ENCODE measurements around the gene CPNE9.

The CPNE9 gene

GRCh38 chr3:9745521-9745920 lies 41.9 kb downstream of the CPNE9 start:
- H3K4me3 ChIP-seq (ENCODE audit: low read length): no peak overlapping the region
- no peak for DNase-seq (ENCODE audit: low read depth, low spot score)
- H3K27me3 ChIP-seq (ENCODE audit: control insufficient read depth, insufficient read depth, low read length): no peaks in the 10 kb centered on the region
- no peak overlapping the region for H3K27ac ChIP-seq (ENCODE audit: low read length)
- H3K36me3 ChIP-seq (ENCODE audit: control insufficient read depth, insufficient read depth, low read length): peaks cover 54% of the 10 kb centered on the region
- H3K9me3 ChIP-seq (ENCODE audit: control insufficient read depth, insufficient read depth, low read length): no peaks in the 10 kb centered on the region
- no peaks in the 10 kb centered on the region for H3K4me1 ChIP-seq (ENCODE audit: control insufficient read depth, insufficient read depth, low read length)
- WGBS (ENCODE audit: insufficient coverage, insufficient read length): no CpG with 5 or more reads among the region's 12 CpGs

GRCh38 chr3:9746330-9746729 lies 42.7 kb downstream of the CPNE9 start:
- no peaks in the 10 kb centered on the region for H3K9me3 ChIP-seq (ENCODE audit: control insufficient read depth, insufficient read depth, low read length)
- H3K36me3 ChIP-seq (ENCODE audit: control insufficient read depth, insufficient read depth, low read length): peaks cover 50% of the 10 kb centered on the region
- no peaks in the 10 kb centered on the region for H3K4me1 ChIP-seq (ENCODE audit: control insufficient read depth, insufficient read depth, low read length)
- no peak overlapping the region for H3K27ac ChIP-seq (ENCODE audit: low read length)
- WGBS (ENCODE audit: insufficient coverage, insufficient read length): no CpG with 5 or more reads among the region's 5 CpGs
- no peak for DNase-seq (ENCODE audit: low read depth, low spot score)
- H3K27me3 ChIP-seq (ENCODE audit: control insufficient read depth, insufficient read depth, low read length): no peaks in the 10 kb centered on the region
- no peak overlapping the region for H3K4me3 ChIP-seq (ENCODE audit: low read length)

- H3K4me1 ChIP-seq (ENCODE audit: control insufficient read depth, insufficient read depth, low read length): no peaks in the 10 kb centered on the region
- H3K27ac ChIP-seq (ENCODE audit: low read length): no peak overlapping the region
- no peak for DNase-seq (ENCODE audit: low read depth, low spot score)
- H3K4me3 ChIP-seq (ENCODE audit: low read length): no peak overlapping the region
- peaks cover 49% of the 10 kb centered on the region for H3K36me3 ChIP-seq (ENCODE audit: control insufficient read depth, insufficient read depth, low read length)
- no CpG with 5 or more reads among the region's 8 CpGs for WGBS (ENCODE audit: insufficient coverage, insufficient read length)
- no peaks in the 10 kb centered on the region for H3K27me3 ChIP-seq (ENCODE audit: control insufficient read depth, insufficient read depth, low read length)
- no peaks in the 10 kb centered on the region for H3K9me3 ChIP-seq (ENCODE audit: control insufficient read depth, insufficient read depth, low read length)
Observed at GRCh38 chr3:9747267-9747666, 43.6 kb downstream of the CPNE9 start.

GRCh38 chr3:9748031-9748430 lies 44.4 kb downstream of the CPNE9 start:
- no peak for DNase-seq (ENCODE audit: low read depth, low spot score)
- peaks cover 45% of the 10 kb centered on the region for H3K36me3 ChIP-seq (ENCODE audit: control insufficient read depth, insufficient read depth, low read length)
- H3K9me3 ChIP-seq (ENCODE audit: control insufficient read depth, insufficient read depth, low read length): no peaks in the 10 kb centered on the region
- H3K27me3 ChIP-seq (ENCODE audit: control insufficient read depth, insufficient read depth, low read length): no peaks in the 10 kb centered on the region
- H3K4me1 ChIP-seq (ENCODE audit: control insufficient read depth, insufficient read depth, low read length): no peaks in the 10 kb centered on the region
- WGBS (ENCODE audit: insufficient coverage, insufficient read length): no CpG with 5 or more reads among the region's 2 CpGs
- no peak overlapping the region for H3K4me3 ChIP-seq (ENCODE audit: low read length)
- H3K27ac ChIP-seq (ENCODE audit: low read length): no peak overlapping the region

- Histone ChIP-seq H3K27me3 (ENCODE audit: control insufficient read depth, insufficient read depth, low read length) (no peaks in the 10 kb centered on the region), H3K9me3 (ENCODE audit: control insufficient read depth, insufficient read depth, low read length) (no peaks in the 10 kb centered on the region), H3K27ac (ENCODE audit: low read length) (no peak overlapping the region), H3K4me1 (ENCODE audit: control insufficient read depth, insufficient read depth, low read length) (no peaks in the 10 kb centered on the region), H3K4me3 (ENCODE audit: low read length) (peak overlapping the region; percentile 31; the same call in 1 of the 2 replicates), H3K36me3 (ENCODE audit: control insufficient read depth, insufficient read depth, low read length) (peaks cover 34% of the 10 kb centered on the region)
- no peak for DNase-seq (ENCODE audit: low read depth, low spot score)
- WGBS (ENCODE audit: insufficient coverage, insufficient read length): no CpG with 5 or more reads among the region's 19 CpGs
Observed at GRCh38 chr3:9749296-9749644, 45.6 kb downstream of the CPNE9 start.

GRCh38 chr3:9749645-9750555 lies 46.3 kb downstream of the CPNE9 start, which contains the start of gene OGG1:
Gene OGG1, plus strand, starts transcription at chr3:9749952. Its CDS starts 335 bp downstream, at chr3:9750287.
- H3K4me3 ChIP-seq (ENCODE audit: low read length): peak within 1 kb of the TSS; percentile 76; the same call in 1 of the 2 replicates
- H3K27me3 ChIP-seq (ENCODE audit: control insufficient read depth, insufficient read depth, low read length): no peaks in the 10 kb centered on the region
- DNase-seq (ENCODE audit: low read depth, low spot score): peak; percentile 93
- no peaks in the 10 kb centered on the region for H3K9me3 ChIP-seq (ENCODE audit: control insufficient read depth, insufficient read depth, low read length)
- H3K4me1 ChIP-seq (ENCODE audit: control insufficient read depth, insufficient read depth, low read length): no peaks in the 10 kb centered on the region
- peaks cover 34% of the 10 kb centered on the region for H3K36me3 ChIP-seq (ENCODE audit: control insufficient read depth, insufficient read depth, low read length)
- no peak within 1 kb of the TSS for H3K27ac ChIP-seq (ENCODE audit: low read length)
- no CpG with 5 or more reads among the region's 60 CpGs for WGBS (ENCODE audit: insufficient coverage, insufficient read length)

GRCh38 chr3:9750556-9751411 lies 47.2 kb downstream of the CPNE9 start:
- peaks cover 28% of the 10 kb centered on the region for H3K36me3 ChIP-seq (ENCODE audit: control insufficient read depth, insufficient read depth, low read length)
- DNase-seq (ENCODE audit: low read depth, low spot score): no peak

GRCh38 chr3:9754678-9755077 lies 51.0 kb downstream of the CPNE9 start:
- no CpG with 5 or more reads among the region's 8 CpGs for WGBS (ENCODE audit: insufficient coverage, insufficient read length)
- Histone ChIP-seq H3K4me3 (ENCODE audit: low read length) (no peak overlapping the region), H3K4me1 (ENCODE audit: control insufficient read depth, insufficient read depth, low read length) (no peaks in the 10 kb centered on the region), H3K27me3 (ENCODE audit: control insufficient read depth, insufficient read depth, low read length) (no peaks in the 10 kb centered on the region), H3K36me3 (ENCODE audit: control insufficient read depth, insufficient read depth, low read length) (peaks cover 16% of the 10 kb centered on the region), H3K9me3 (ENCODE audit: control insufficient read depth, insufficient read depth, low read length) (no peaks in the 10 kb centered on the region), H3K27ac (ENCODE audit: low read length) (no peak overlapping the region)
- no peak for DNase-seq (ENCODE audit: low read depth, low spot score)

More at GRCh38 chr3:9750556-9751411, 47.2 kb downstream of the CPNE9 start:
- Histone ChIP-seq H3K27me3 (ENCODE audit: control insufficient read depth, insufficient read depth, low read length) (no peaks in the 10 kb centered on the region), H3K9me3 (ENCODE audit: control insufficient read depth, insufficient read depth, low read length) (no peaks in the 10 kb centered on the region), H3K4me3 (ENCODE audit: low read length) (peak overlapping the region; percentile 76; the same call in 1 of the 2 replicates), H3K4me1 (ENCODE audit: control insufficient read depth, insufficient read depth, low read length) (no peaks in the 10 kb centered on the region), H3K27ac (ENCODE audit: low read length) (no peak overlapping the region)
- no CpG with 5 or more reads among the region's 17 CpGs for WGBS (ENCODE audit: insufficient coverage, insufficient read length)

- no peaks in the 10 kb centered on the region for H3K4me1 ChIP-seq (ENCODE audit: control insufficient read depth, insufficient read depth, low read length)
- no peak overlapping the region for H3K27ac ChIP-seq (ENCODE audit: low read length)
- no CpG with 5 or more reads among the region's 13 CpGs for WGBS (ENCODE audit: insufficient coverage, insufficient read length)
- no peaks in the 10 kb centered on the region for H3K9me3 ChIP-seq (ENCODE audit: control insufficient read depth, insufficient read depth, low read length)
- no peaks in the 10 kb centered on the region for H3K27me3 ChIP-seq (ENCODE audit: control insufficient read depth, insufficient read depth, low read length)
- peaks cover 8% of the 10 kb centered on the region for H3K36me3 ChIP-seq (ENCODE audit: control insufficient read depth, insufficient read depth, low read length)
- H3K4me3 ChIP-seq (ENCODE audit: low read length): no peak overlapping the region
- no peak for DNase-seq (ENCODE audit: low read depth, low spot score)
Observed at GRCh38 chr3:9757427-9757826, 53.8 kb downstream of the CPNE9 start.

- H3K4me3 ChIP-seq (ENCODE audit: low read length): no peak overlapping the region
- no peaks in the 10 kb centered on the region for H3K27me3 ChIP-seq (ENCODE audit: control insufficient read depth, insufficient read depth, low read length)
- no peaks in the 10 kb centered on the region for H3K4me1 ChIP-seq (ENCODE audit: control insufficient read depth, insufficient read depth, low read length)
- DNase-seq (ENCODE audit: low read depth, low spot score): no peak
- WGBS (ENCODE audit: insufficient coverage, insufficient read length): no CpG with 5 or more reads among the region's 10 CpGs
- H3K27ac ChIP-seq (ENCODE audit: low read length): no peak overlapping the region
- peaks cover 3% of the 10 kb centered on the region; the same call in 1 of the 2 replicates for H3K36me3 ChIP-seq (ENCODE audit: control insufficient read depth, insufficient read depth, low read length)
- no peaks in the 10 kb centered on the region for H3K9me3 ChIP-seq (ENCODE audit: control insufficient read depth, insufficient read depth, low read length)
Observed at GRCh38 chr3:9760779-9761505, 57.3 kb downstream of the CPNE9 start.
